AG09319 (cell line): Measurements from ENCODE around the gene KRT80.

Experiments
- DNase-seq: peaks from one replicate; pipeline ENCODE4 v3.0.0-alpha.2; 2010; ENCODE audit warnings: low read depth; ENCODE audit errors: extremely low read depth
- TF ChIP-seq, protein P1 (sequence below): IDR thresholded peaks from 2 replicates; pipeline ENCODE4 v1.5.1; 2011; ENCODE audit warnings: low read depth, mild to moderate bottlenecking, inconsistent platforms, low read length, moderate library complexity

KRT80 gene

DNA sequence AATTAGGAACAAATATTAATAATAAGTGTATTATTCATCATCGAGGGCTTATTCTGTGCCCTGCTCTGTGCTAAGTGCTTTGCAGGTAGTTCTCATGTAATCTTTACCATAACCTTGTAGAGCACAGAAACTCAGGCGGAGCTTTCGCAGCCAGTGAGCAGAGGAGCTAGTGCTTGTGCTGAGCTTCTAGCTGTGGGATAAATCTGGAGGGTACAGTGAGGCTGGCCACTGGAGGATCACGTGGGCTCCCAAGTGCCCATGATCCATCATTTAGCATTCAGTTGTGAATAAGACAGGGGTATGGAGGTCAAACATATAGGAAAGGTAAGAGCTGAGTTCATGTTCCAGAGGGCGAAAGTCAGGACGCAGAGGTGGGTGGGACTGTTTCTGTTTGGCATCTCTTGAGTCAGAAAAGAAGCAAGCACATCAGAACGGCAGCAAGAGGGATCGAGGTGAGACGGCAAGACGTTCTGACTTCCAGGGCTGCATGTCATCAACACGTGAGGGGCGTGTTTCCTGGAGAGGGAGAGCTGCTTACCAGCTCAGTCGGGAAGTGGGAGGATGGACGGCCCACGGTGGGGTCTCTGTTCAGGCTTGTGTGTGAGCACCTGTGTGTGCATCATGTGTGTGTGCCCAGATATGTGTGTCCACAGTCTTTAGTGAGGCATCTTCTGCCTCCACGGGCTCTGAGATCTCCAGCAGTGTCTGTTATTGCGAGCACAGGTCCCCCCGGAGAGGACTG is 16.8 kb upstream of the KRT80 start:
- TF ChIP-seq, protein P1, sequence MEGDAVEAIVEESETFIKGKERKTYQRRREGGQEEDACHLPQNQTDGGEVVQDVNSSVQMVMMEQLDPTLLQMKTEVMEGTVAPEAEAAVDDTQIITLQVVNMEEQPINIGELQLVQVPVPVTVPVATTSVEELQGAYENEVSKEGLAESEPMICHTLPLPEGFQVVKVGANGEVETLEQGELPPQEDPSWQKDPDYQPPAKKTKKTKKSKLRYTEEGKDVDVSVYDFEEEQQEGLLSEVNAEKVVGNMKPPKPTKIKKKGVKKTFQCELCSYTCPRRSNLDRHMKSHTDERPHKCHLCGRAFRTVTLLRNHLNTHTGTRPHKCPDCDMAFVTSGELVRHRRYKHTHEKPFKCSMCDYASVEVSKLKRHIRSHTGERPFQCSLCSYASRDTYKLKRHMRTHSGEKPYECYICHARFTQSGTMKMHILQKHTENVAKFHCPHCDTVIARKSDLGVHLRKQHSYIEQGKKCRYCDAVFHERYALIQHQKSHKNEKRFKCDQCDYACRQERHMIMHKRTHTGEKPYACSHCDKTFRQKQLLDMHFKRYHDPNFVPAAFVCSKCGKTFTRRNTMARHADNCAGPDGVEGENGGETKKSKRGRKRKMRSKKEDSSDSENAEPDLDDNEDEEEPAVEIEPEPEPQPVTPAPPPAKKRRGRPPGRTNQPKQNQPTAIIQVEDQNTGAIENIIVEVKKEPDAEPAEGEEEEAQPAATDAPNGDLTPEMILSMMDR = no peak
- DNase-seq = no peak

DNA sequence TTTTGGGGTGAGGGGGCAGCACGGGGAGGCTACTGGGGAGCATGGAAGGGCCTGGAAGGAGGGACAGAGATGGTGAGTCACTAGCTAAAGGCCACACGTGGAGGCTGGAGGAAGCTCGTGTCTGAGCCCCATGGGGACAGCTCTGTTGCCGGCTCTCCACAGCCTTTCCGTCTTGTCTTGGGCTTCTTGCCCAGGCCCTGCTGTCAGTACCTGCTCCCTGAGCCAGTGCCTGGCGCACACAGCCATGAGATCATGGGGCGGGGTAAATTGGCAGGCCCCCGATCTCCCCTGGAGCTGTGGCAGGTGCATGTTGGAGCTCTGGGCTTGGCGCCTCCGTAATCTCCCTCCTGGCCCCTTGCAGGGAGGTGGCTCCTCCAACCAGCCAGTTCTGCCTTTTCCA is 16.1 kb upstream of the KRT80 start:
- no peak for DNase-seq
- TF ChIP-seq, protein P1 = no peak

DNA sequence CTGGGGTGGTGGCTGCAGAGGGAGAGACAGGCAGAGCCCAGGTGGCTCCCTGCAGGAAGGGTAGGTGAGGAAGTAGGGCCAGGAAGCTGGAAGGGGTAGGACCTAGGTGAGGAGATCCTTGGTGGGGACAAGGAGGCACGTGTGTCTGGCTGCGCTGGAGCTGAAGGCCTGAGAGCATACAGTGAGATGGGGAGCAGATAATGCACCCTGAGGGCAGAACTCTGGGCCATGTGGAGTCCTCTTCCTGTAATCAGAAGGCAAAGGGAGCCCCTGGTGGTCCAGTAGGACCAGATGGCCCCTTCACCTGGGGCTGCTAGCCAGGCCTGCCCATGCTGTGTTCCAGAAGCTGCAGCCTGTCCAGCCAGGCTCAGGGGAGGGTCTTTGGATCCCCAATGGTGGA is 15.3 kb upstream of the KRT80 start:
- DNase-seq = no peak
- TF ChIP-seq, protein P1 = no peak

- no peak for DNase-seq
- TF ChIP-seq, protein P1 = no peak
These were observed 14.7 kb upstream of the KRT80 start for GRCh38 chr12:52206304-52207040.

DNA sequence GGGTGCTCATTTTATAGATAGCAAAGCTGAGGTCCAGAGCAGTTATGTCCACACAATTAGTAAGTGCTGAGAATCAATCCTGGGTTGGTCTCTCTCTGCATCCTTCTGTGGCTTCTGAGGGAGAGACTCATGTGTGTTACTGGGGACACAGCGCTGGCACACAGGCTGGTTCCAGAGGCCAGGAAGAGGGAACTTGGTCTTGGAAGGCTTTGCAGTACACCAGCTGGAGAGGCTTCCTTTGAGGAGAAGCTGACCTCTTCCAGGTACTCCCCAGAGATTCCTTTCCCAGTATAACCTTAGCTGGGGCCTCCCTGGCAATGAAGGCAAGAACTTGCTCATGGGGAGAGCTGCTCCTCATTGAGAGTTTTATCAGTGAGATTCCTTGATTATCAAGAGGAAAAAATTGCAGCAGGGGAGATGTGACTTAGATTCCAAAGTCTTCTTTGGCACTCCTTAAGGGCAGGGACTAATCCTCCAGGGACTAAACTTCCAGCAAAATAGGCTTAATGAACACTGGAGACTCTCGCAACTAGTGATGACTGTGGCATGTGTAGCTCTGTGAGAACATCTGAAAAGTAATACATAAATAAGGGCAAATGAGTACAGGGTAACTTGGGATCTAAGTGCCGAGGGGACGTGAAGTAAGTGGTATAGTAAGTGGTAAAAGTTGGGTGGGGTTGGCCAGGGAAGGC is 13.9 kb upstream of the KRT80 start:
- TF ChIP-seq, protein P1 = no peak
- no peak for DNase-seq

DNA sequence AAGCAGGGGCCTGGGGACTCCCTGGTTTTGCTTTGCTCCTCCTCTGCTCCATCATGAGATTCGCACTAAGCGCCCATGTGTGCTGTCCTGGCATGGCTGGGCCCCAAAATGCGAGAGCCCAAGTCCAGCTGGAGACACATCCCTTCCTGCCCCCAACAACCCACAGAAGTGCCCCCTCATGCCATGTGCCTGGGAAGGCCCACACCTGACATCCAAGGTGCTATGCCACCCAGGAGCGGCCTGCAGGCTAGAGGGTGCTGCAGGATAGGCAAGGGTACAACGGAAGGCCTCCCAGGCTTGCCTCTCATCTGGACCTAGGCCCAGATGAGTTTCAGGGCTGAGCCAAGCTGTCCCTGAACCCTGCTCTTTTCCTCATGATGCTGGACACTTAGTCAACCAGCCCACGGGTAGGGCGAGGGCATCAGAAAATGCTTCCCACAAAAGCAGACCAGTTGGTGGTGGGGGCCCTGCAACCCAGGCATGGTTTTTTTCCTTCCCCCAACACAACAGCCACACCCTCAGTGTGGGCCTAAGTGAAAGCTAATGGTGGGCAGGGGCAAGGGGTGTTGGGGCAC is 13.2 kb upstream of the KRT80 start:
- TF ChIP-seq, protein P1 = no peak
- no peak for DNase-seq
